Measurements from ENCODE around the gene IL17B.

Gene IL17B

DNA sequence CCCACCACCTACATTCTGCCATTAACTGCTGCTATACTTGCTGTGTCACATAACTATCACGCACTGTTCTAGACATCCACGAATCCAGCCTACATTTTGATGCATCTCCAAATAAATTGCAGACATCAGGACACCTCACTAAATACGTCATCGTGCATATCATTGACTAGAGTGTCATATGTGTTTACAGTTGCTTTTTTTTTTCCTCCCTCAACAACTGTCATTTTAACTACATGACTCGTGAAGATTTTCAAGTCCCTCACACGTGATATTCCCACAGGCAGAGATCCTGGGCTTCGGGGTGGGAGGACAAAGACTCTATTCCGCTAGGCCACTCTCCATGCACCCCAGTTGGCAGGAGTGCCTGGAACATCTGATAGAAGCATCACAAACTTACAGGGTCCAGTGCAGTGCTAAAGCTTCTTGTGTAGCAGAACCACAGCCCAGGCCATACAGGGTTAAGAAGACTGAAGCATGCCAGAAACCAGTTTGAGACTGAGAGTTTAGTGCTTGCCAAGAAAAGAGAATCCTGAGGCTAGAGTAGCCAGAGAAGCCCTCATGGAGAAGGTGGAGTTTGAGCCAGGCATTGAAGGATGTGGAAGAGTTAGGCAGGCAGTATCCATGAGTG is 20.1 kb downstream of the IL17B start:
- peak overlapping the region; percentile 82 for H3K27ac ChIP-seq
- H3K9me3 ChIP-seq, result no peaks in the 10 kb centered on the region
- H3K27me3 ChIP-seq, result no peaks in the 10 kb centered on the region
- peaks cover 11% of the 10 kb centered on the region for H3K36me3 ChIP-seq
- TF ChIP-seq, protein P1, sequence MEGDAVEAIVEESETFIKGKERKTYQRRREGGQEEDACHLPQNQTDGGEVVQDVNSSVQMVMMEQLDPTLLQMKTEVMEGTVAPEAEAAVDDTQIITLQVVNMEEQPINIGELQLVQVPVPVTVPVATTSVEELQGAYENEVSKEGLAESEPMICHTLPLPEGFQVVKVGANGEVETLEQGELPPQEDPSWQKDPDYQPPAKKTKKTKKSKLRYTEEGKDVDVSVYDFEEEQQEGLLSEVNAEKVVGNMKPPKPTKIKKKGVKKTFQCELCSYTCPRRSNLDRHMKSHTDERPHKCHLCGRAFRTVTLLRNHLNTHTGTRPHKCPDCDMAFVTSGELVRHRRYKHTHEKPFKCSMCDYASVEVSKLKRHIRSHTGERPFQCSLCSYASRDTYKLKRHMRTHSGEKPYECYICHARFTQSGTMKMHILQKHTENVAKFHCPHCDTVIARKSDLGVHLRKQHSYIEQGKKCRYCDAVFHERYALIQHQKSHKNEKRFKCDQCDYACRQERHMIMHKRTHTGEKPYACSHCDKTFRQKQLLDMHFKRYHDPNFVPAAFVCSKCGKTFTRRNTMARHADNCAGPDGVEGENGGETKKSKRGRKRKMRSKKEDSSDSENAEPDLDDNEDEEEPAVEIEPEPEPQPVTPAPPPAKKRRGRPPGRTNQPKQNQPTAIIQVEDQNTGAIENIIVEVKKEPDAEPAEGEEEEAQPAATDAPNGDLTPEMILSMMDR (IDR thresholded peaks at IDR 0.05), result no peak
- H3K4me1 ChIP-seq (ENCODE audit: control insufficient read depth in 1 of 2, insufficient read depth in 1 of 2, low read depth in 1 of 2, low read length in 1 of 2), result peaks cover 40 to 56% of the 10 kb centered on the region in 2 experiments
- H3K4me3 ChIP-seq (ENCODE audit: low read depth in 1 of 2, low read length in 1 of 2), result peak overlapping the region; percentile 71 to 87

GRCh38 chr5:149358294-149358651 is 20.8 kb downstream of the IL17B start:
- H3K36me3 ChIP-seq, result peaks cover 18% of the 10 kb centered on the region
- H3K9me3 ChIP-seq, result no peaks in the 10 kb centered on the region
- peak overlapping the region; percentile 71 to 87 for H3K4me3 ChIP-seq (ENCODE audit: low read depth in 1 of 2, low read length in 1 of 2)
- H3K4me1 ChIP-seq (ENCODE audit: control insufficient read depth in 1 of 2, insufficient read depth in 1 of 2, low read depth in 1 of 2, low read length in 1 of 2), result peaks cover 40 to 51% of the 10 kb centered on the region in 2 experiments
- TF ChIP-seq, protein P1 (IDR thresholded peaks at IDR 0.05), result no peak
- peak overlapping the region; percentile 82 for H3K27ac ChIP-seq
- no peaks in the 10 kb centered on the region for H3K27me3 ChIP-seq

GRCh38 chr5:149357370-149358293 is 21.5 kb downstream of the IL17B start, which contains the start of gene PCYOX1L:
PCYOX1L (plus strand) TSS chr5:149358046; CDS start chr5:149358069, 23 bp downstream.
- Histone ChIP-seq H3K4me3 (ENCODE audit: low read depth in 1 of 2, low read length in 1 of 2) (peak within 1 kb of the TSS; percentile 71 to 87), H3K36me3 (peaks cover 25% of the 10 kb centered on the region), H3K9me3 (no peaks in the 10 kb centered on the region), H3K27ac (peak within 1 kb of the TSS; percentile 82), H3K27me3 (no peaks in the 10 kb centered on the region), H3K4me1 (ENCODE audit: control insufficient read depth in 1 of 2, insufficient read depth in 1 of 2, low read depth in 1 of 2, low read length in 1 of 2) (peaks cover 40 to 44% of the 10 kb centered on the region in 2 experiments)
- TF ChIP-seq, protein P1 (IDR thresholded peaks at IDR 0.05), result peak; percentile 42

DNA sequence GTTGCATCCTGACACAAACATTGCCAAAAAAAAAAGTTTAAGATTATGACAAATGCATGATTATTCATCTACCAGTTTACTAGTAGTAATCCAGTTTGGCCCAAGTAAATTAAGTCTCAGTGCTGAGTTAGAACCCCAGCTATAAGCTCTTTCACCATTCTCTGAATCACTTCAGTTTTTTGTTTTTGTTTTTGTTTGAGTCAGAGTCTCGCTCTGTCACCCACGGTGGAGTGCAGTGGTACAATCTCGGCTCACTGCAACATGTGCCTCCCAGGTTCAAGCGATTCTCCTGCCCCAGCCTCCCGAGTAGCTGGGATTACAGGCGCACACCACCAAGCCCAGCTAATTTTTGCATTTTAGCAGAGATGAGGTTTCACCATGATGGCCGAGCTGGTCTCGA is 22.7 kb downstream of the IL17B start:
- no peak overlapping the region for H3K27ac ChIP-seq
- H3K27me3 ChIP-seq, result no peaks in the 10 kb centered on the region
- H3K4me1 ChIP-seq (ENCODE audit: control insufficient read depth in 1 of 2, insufficient read depth in 1 of 2, low read depth in 1 of 2, low read length in 1 of 2), result peaks cover 40 to 42% of the 10 kb centered on the region in 2 experiments
- TF ChIP-seq, protein P1 (IDR thresholded peaks at IDR 0.05), result no peak
- H3K9me3 ChIP-seq, result no peaks in the 10 kb centered on the region
- peaks cover 37% of the 10 kb centered on the region for H3K36me3 ChIP-seq
- no peak overlapping the region for H3K4me3 ChIP-seq (ENCODE audit: low read depth in 1 of 2, low read length in 1 of 2)

DNA sequence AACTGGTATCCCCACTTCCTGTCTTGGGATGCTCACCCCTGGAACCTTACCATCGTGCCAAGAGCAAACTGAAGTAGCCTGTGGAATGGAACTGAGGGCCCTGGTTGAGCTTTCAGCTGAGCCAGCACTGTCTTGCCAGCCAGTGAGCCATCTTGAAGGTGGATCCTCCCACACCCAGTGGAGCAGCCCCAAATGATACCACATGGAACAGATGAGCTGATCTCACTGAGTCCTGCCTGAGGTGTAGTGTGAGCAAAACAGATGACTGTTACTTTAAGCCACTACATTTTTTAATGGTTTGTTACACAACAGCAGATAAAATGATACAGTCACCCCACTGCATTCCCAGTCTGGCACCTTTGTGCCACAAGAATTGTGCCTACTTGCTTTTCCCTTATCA is 23.4 kb downstream of the IL17B start:
- H3K27ac ChIP-seq, result no peak overlapping the region
- no peaks in the 10 kb centered on the region for H3K27me3 ChIP-seq
- TF ChIP-seq, protein P1 (IDR thresholded peaks at IDR 0.05), result no peak
- H3K9me3 ChIP-seq, result no peaks in the 10 kb centered on the region
- H3K4me1 ChIP-seq (ENCODE audit: control insufficient read depth in 1 of 2, insufficient read depth in 1 of 2, low read depth in 1 of 2, low read length in 1 of 2), result peaks cover 34 to 35% of the 10 kb centered on the region in 2 experiments
- peaks cover 44% of the 10 kb centered on the region for H3K36me3 ChIP-seq
- no peak overlapping the region for H3K4me3 ChIP-seq (ENCODE audit: low read depth in 1 of 2, low read length in 1 of 2)

Measured in neutrophil (primary cell).